K562 (cell line): ENCODE results near the gene GPR26. TPM values are rescaled to one million over a fixed set of nuclear protein-coding genes. Genes with fewer than 3 reads are reported as not detected.
A peak's percentile ranks its signal among the peaks of the same experiment; 100 is the strongest.
"Not testable (repeated sequence)": the region's sequence is repeated elsewhere in the genome, so short reads cannot be mapped to it uniquely, and the experiment has no call there.

Experiments
- ATAC-seq: fragments of 200-7000 bp; cut with Tn5 transposase; 3 replicates; pipeline ENCODE4 v1.9.1; 2020; ENCODE audit warnings: moderate library complexity
- BruUV-seq: library from RNA; stranded (reverse); fragments of 400-500 nt; replicated peaks from 2 replicates; lab custom pipeline; 2021; lab: Mats Ljungman, UMichigan
- CTCF ChIA-PET: fragments of 300-600 bp; formaldehyde crosslinking; extraction: SDS; loops from one replicate; lab custom pipeline; 2021; ENCODE audit warnings: low intra/inter-chr PET ratio; lab: Yijun Ruan, JAX
- POLR2A ChIA-PET: fragments of 300-600, 350-650 bp; sonication (Branson Sonifier 250); formaldehyde crosslinking; extraction: SDS; loops from one replicate; lab custom pipeline; 2021; ENCODE audit warnings: antibody characterized with exemption, inconsistent platforms; lab: Yijun Ruan, JAX
- DNase-seq, 4 experiments: peaks; one replicate each; pipeline versions ENCODE4 v3.0.0 to v3.0.0-alpha.2; 2011 to 2018; ENCODE audit warnings: low spot score in 3 of 4, mixed read lengths in 3 of 4; ENCODE audit errors: extremely low read depth in 1 of 4
- FAIRE-seq: peaks from 2 replicates; lab custom pipeline; 2011; peaks lifted over from hg19 to GRCh38; lab: Jason Lieb, UNC
- H2AFZ ChIP-seq: 2 replicates; pipeline ENCODE4 v1.6.0; 2011; ENCODE audit warnings: low read depth, low read length, control low read depth, inconsistent platforms
- H3K27ac ChIP-seq: fragments of 200-600 bp; 3 replicates; pipeline ENCODE4 v1.8.0; 2011; ENCODE audit warnings: low read depth, mild to moderate bottlenecking, control low read depth, inconsistent platforms, low read length, moderate library complexity, mixed read lengths; ENCODE audit errors: extremely low read depth
- H3K27me3 ChIP-seq, 2 experiments: fragments of 300-600 bp in 1 of 2; 2 replicates in 1 of 2; 3 replicates in 1 of 2; pipeline versions ENCODE4 v1.6.0 to v1.8.0; 2011; ENCODE audit warnings: inconsistent platforms in 2 of 2, low read length in 2 of 2, mild to moderate bottlenecking in 1 of 2, mixed read lengths in 1 of 2, moderate library complexity in 1 of 2; ENCODE audit not compliant: control insufficient read depth in 2 of 2, insufficient read depth in 2 of 2
- H3K36me3 ChIP-seq: fragments of 300-600 bp; 3 replicates; pipeline ENCODE4 v1.8.0; 2011; ENCODE audit warnings: mild to moderate bottlenecking, low read length, inconsistent platforms; ENCODE audit not compliant: control insufficient read depth, insufficient read depth
- H3K4me1 ChIP-seq, 2 experiments: fragments of 200-600 bp in 1 of 2; replicated peaks in 1 of 2; 2 replicates in 1 of 2; 3 replicates in 1 of 2; pipeline versions ENCODE4 v1.5.1 to v1.8.0; 2011; ENCODE audit warnings: inconsistent platforms in 2 of 2, low read length in 2 of 2, mild to moderate bottlenecking in 1 of 2, mixed read lengths in 1 of 2, moderate library complexity in 1 of 2; ENCODE audit not compliant: control insufficient read depth in 2 of 2, insufficient read depth in 2 of 2
- H3K4me2 ChIP-seq: 2 replicates; pipeline ENCODE4 v1.6.1; 2011; ENCODE audit warnings: low read length, control low read depth, inconsistent platforms, mixed read lengths; ENCODE audit not compliant: insufficient read depth
- H3K4me3 ChIP-seq: fragments of 200-600 bp; sonication (generic), shearing (Covaris generic); 2 replicates; pipeline ENCODE4 v1.5.1; 2016; ENCODE audit warnings: control low read depth, inconsistent platforms
- H3K79me2 ChIP-seq: fragments of 200-600 bp; 3 replicates; pipeline ENCODE4 v1.8.0; 2011; ENCODE audit warnings: low read length, inconsistent platforms; ENCODE audit not compliant: control insufficient read depth, insufficient read depth
- H3K9ac ChIP-seq, 2 experiments: 2 replicates each; pipeline versions ENCODE4 v1.6.0 to v1.6.1; 2011; ENCODE audit warnings: low read depth in 2 of 2, low read length in 2 of 2, control low read depth in 1 of 2, inconsistent platforms in 1 of 2, mild to moderate bottlenecking in 1 of 2, mixed read lengths in 1 of 2; ENCODE audit not compliant: insufficient read depth in 1 of 2
- H3K9me1 ChIP-seq: one replicate; pipeline ENCODE4 v1.6.0; 2011; ENCODE audit warnings: inconsistent platforms, mild to moderate bottlenecking, low read length, moderate library complexity; ENCODE audit not compliant: control insufficient read depth, insufficient read depth
- H3K9me3 ChIP-seq: replicated peaks from 2 replicates; pipeline ENCODE4 v1.5.1; 2011; ENCODE audit warnings: low read depth, low read length, inconsistent platforms; ENCODE audit not compliant: control insufficient read depth, insufficient read depth
- H4K20me1 ChIP-seq: replicated peaks from 2 replicates; pipeline ENCODE4 v1.6.1; 2011; ENCODE audit warnings: low read length, inconsistent platforms, mixed read lengths; ENCODE audit not compliant: control insufficient read depth, insufficient read depth
- CTCFL ChIP-seq: IDR thresholded peaks from 2 replicates; pipeline ENCODE4 v1.6.1; 2011; ENCODE audit warnings: borderline replicate concordance, low read depth, mild to moderate bottlenecking, moderate library complexity, low read length; ENCODE audit not compliant: insufficient read depth, poor library complexity, severe bottlenecking
- FIP1L1 ChIP-seq: fragments of 200-400 bp; formaldehyde crosslinking; IDR thresholded peaks from 2 replicates; pipeline ENCODE4 v1.6.1; 2018; ENCODE audit warnings: mild to moderate bottlenecking, low read depth, low read length; ENCODE audit not compliant: poor library complexity, severe bottlenecking
- KAT2B ChIP-seq: IDR thresholded peaks from one replicate; pipeline ENCODE4 v1.6.1; 2012; ENCODE audit warnings: low read depth, mild to moderate bottlenecking, control low read depth, inconsistent platforms, low read length, moderate library complexity
- RBM25 ChIP-seq: fragments of 200-400 bp; formaldehyde crosslinking; IDR thresholded peaks from 2 replicates; pipeline ENCODE4 v1.6.1; 2018; ENCODE audit warnings: low read length, low read depth, moderate library complexity; ENCODE audit not compliant: severe bottlenecking
- ZNF146 ChIP-seq: IDR thresholded peaks from one replicate; pipeline ENCODE4 v1.6.1; 2018; ENCODE audit warnings: missing compliant biosample characterization; ENCODE audit not compliant: unreplicated experiment
- WGBS: fragments of 100-300 bp; shearing (Covaris generic); methylation state at CpG from one replicate; pipeline ENCODE4 v1.1.6; 2016; ENCODE audit warnings: low coverage, mixed read lengths; ENCODE audit not compliant: insufficient coverage; ENCODE audit errors: missing lambda C conversion rate; 5-methylcytosine and 5-hydroxymethylcytosine counted together
- in situ Hi-C: fragments of 300-500 bp; cut with MboI; formaldehyde crosslinking; loops from 4 replicates; pipeline ENCODE4 v1.15.0; 2018; ENCODE audit warnings: inconsistent platforms, mixed read lengths
- intact Hi-C: fragments of 100-400 bp; cut with micrococcal nuclease; formaldehyde crosslinking; loops from 2 replicates; pipeline ENCODE4 v1.14.2; 2022
- polyA plus RNA-seq, 8 experiments: library from polyadenylated mRNA; depleted of rRNA in 4 of 8; stranded (reverse) in 5 of 8; unstranded in 3 of 8; fragments of >200 nt; fragmentation: Nextera tagmentation in 2 of 8; fragmentation: Illumina TruSeq in 1 of 8; extraction: Ambion mirVana in 2 of 8; extraction: Trizol in 1 of 8; gene quantifications; 2 replicates each; pipeline versions ENCODE4 v1.2.1 to v1.2.3, GENCODE V29; 2011 to 2014; ENCODE audit warnings: inconsistent platforms in 1 of 8, missing spikeins in 1 of 8
- total RNA-seq, 7 experiments: library from RNA; depleted of rRNA in 6 of 7; stranded (reverse); fragments of >200 nt in 6 of 7; fragmentation: Illumina TruSeq in 2 of 7; extraction: Trizol in 2 of 7; gene quantifications; 2 replicates each; pipeline versions ENCODE4 v1.2.1 to v1.2.3, GENCODE V29; 2011 to 2021; ENCODE audit warnings: low replicate concordance in 1 of 7

The GPR26 gene
- total and polyA plus RNA-seq, 9 of the 15 experiments (the other 6 are each of a cell fraction or from before 2014, with no cell fraction given), result not detected

GRCh38 chr10:123736917-123737316 lies 70.8 kb downstream of the GPR26 start:
- H3K9me3 ChIP-seq, H3K79me2 ChIP-seq, H4K20me1 ChIP-seq, in situ Hi-C loops, CTCF ChIA-PET, intact Hi-C loops, FAIRE-seq, H3K9ac ChIP-seq, H3K4me2 ChIP-seq, H3K4me3 ChIP-seq, H3K4me1 ChIP-seq, H3K27me3 ChIP-seq, H3K9me1 ChIP-seq, H2AFZ ChIP-seq, ATAC-seq, BruUV-seq, H3K27ac ChIP-seq, DNase-seq, POLR2A ChIA-PET, H3K36me3 ChIP-seq: not testable (repeated sequence)
- TF ChIP-seq RBM25 (peak; percentile 26), ZNF146 (CRISPR knock-in tag) (peak; percentile 69)
- whole genome bisulfite sequencing, result 4% methylated on average over 4 of the region's 4 CpGs

- 0% methylated on average over 6 of the region's 7 CpGs for WGBS
- FAIRE-seq (no peak), ATAC-seq (no peak), DNase-seq (no peak)
- ChIA-PET CTCF (no interaction called here), POLR2A (no interaction called here)
- H3K27me3 ChIP-seq, result peaks cover 0 to 11% of the 10 kb centered on the region in 2 experiments; a peak in 1 of 5 replicates
- H3K36me3 ChIP-seq, result no peaks in the 10 kb centered on the region
- no TSS peak for BruUV-seq
- H3K9ac ChIP-seq, result no peak overlapping the region
- in situ Hi-C loops (no loop called here), intact Hi-C loops (no loop called here)
- no peaks in the 10 kb centered on the region for H4K20me1 ChIP-seq
- no peak overlapping the region for H3K4me3 ChIP-seq
- H3K9me1 ChIP-seq, result no peaks in the 10 kb centered on the region
- H3K9me3 ChIP-seq, result no peaks in the 10 kb centered on the region
- no peaks in the 10 kb centered on the region for H3K79me2 ChIP-seq
- H3K27ac ChIP-seq, result no peak overlapping the region
- no peaks in the 10 kb centered on the region for H3K4me1 ChIP-seq
- H3K4me2 ChIP-seq, result no peak overlapping the region
- H2AFZ ChIP-seq, result no peak overlapping the region
- TF ChIP-seq FIP1L1 (no peak), KAT2B (no peak), CTCFL (no peak)
Measured at GRCh38 chr10:123741146-123741545, 75.0 kb downstream of the GPR26 start.
